ENCODE measurements around the gene SH3BP1. TPM values are rescaled to one million over a fixed set of nuclear protein-coding genes. Genes with fewer than 3 reads are reported as not detected.

The SH3BP1 gene
- polyA plus RNA-seq, 1 donor from 2014 or later: 0.63 TPM

GRCh38 chr22:37704645-37705044 is 65.2 kb downstream of the SH3BP1 start:
- no peak overlapping the region for H3K27ac ChIP-seq (ENCODE audit: low read length)
- H4K20me1 ChIP-seq (ENCODE audit: insufficient read depth): no peaks in the 10 kb centered on the region
- H3K9me3 ChIP-seq (ENCODE audit: low read length): no peaks in the 10 kb centered on the region
- TF ChIP-seq MXI1 (conservative IDR thresholded peaks at IDR 0.05; ENCODE audit: poor library complexity, severe bottlenecking): no peak
- no peak for TF ChIP-seq POLR2AphosphoS5 (IDR thresholded peaks at IDR 0.05)
- TF ChIP-seq EP300 (conservative IDR thresholded peaks at IDR 0.05; ENCODE audit: poor library complexity, severe bottlenecking): no peak
- TF ChIP-seq RAD21 (conservative IDR thresholded peaks at IDR 0.05): no peak
- no peak for TF ChIP-seq CTCF (IDR thresholded peaks at IDR 0.05; ENCODE audit: poor library complexity, severe bottlenecking)
- no peak for TF ChIP-seq EZH2 (IDR thresholded peaks at IDR 0.05; ENCODE audit: borderline replicate concordance, insufficient read depth, low read length, poor library complexity, severe bottlenecking)
- no peak for TF ChIP-seq SMC3 (conservative IDR thresholded peaks at IDR 0.05; ENCODE audit: poor library complexity)
- no peak for TF ChIP-seq TAF1 (IDR thresholded peaks at IDR 0.05; ENCODE audit: low read depth)
- no peak for TF ChIP-seq REST (IDR thresholded peaks at IDR 0.05; ENCODE audit: borderline replicate concordance)
- no peak overlapping the region for H2AFZ ChIP-seq (ENCODE audit: low read depth, low read length)
- H3F3A ChIP-seq (ENCODE audit: insufficient read depth, low read length, poor library complexity, severe bottlenecking): no peaks in the 10 kb centered on the region
- H3K9ac ChIP-seq (ENCODE audit: low read length): no peak overlapping the region
- H3K4me2 ChIP-seq (ENCODE audit: low read length): no peak overlapping the region
- H3K79me2 ChIP-seq (replicated peaks; ENCODE audit: insufficient read depth, low read length): no peaks in the 10 kb centered on the region
- no peaks in the 10 kb centered on the region for H3K9me2 ChIP-seq (ENCODE audit: insufficient read depth, low read length)
- no peaks in the 10 kb centered on the region for H3K36me3 ChIP-seq (ENCODE audit: insufficient read depth, low read length)
- H3K27me3 ChIP-seq (ENCODE audit: insufficient read depth, low read depth, low read length): no peaks in the 10 kb centered on the region
- no peak overlapping the region for H3K4me3 ChIP-seq (ENCODE audit: low read length)

GRCh38 chr22:37705205-37705604 is 65.7 kb downstream of the SH3BP1 start:
- no peak overlapping the region for H3K9ac ChIP-seq (ENCODE audit: low read length)
- no peak overlapping the region for H3K4me2 ChIP-seq (ENCODE audit: low read length)
- H3F3A ChIP-seq (ENCODE audit: insufficient read depth, low read length, poor library complexity, severe bottlenecking): no peaks in the 10 kb centered on the region
- H3K27ac ChIP-seq (ENCODE audit: low read length): no peak overlapping the region
- no peak overlapping the region for H2AFZ ChIP-seq (ENCODE audit: low read depth, low read length)
- TF ChIP-seq TAF1 (IDR thresholded peaks at IDR 0.05; ENCODE audit: low read depth) (no peak), RAD21 (conservative IDR thresholded peaks at IDR 0.05) (no peak), CTCF (IDR thresholded peaks at IDR 0.05; ENCODE audit: poor library complexity, severe bottlenecking) (no peak), EP300 (conservative IDR thresholded peaks at IDR 0.05; ENCODE audit: poor library complexity, severe bottlenecking) (no peak), POLR2AphosphoS5 (IDR thresholded peaks at IDR 0.05) (no peak), SMC3 (conservative IDR thresholded peaks at IDR 0.05; ENCODE audit: poor library complexity) (no peak), MXI1 (conservative IDR thresholded peaks at IDR 0.05; ENCODE audit: poor library complexity, severe bottlenecking) (no peak), REST (IDR thresholded peaks at IDR 0.05; ENCODE audit: borderline replicate concordance) (no peak), EZH2 (IDR thresholded peaks at IDR 0.05; ENCODE audit: borderline replicate concordance, insufficient read depth, low read length, poor library complexity, severe bottlenecking) (no peak)
- H3K4me3 ChIP-seq (ENCODE audit: low read length): no peak overlapping the region
- no peaks in the 10 kb centered on the region for H3K79me2 ChIP-seq (replicated peaks; ENCODE audit: insufficient read depth, low read length)
- no peaks in the 10 kb centered on the region for H3K9me3 ChIP-seq (ENCODE audit: low read length)
- H3K36me3 ChIP-seq (ENCODE audit: insufficient read depth, low read length): no peaks in the 10 kb centered on the region
- no peaks in the 10 kb centered on the region for H3K9me2 ChIP-seq (ENCODE audit: insufficient read depth, low read length)
- no peaks in the 10 kb centered on the region for H4K20me1 ChIP-seq (ENCODE audit: insufficient read depth)
- no peaks in the 10 kb centered on the region for H3K27me3 ChIP-seq (ENCODE audit: insufficient read depth, low read depth, low read length)

All from neural cell (in vitro differentiated cells).